Stimulated activated naive CD4-positive, alpha-beta T cell treated with Interleukin-2 at 50 U/mL for 16 hours (primary cell): ENCODE data around the gene LSM3.
A peak's percentile ranks its signal among the peaks of the same experiment; 100 is the strongest.

Experiments used
- DNase-seq: peaks from one replicate; lab custom pipeline; 2025; lab: John Stamatoyannopoulos, UW

The LSM3 gene

DNA sequence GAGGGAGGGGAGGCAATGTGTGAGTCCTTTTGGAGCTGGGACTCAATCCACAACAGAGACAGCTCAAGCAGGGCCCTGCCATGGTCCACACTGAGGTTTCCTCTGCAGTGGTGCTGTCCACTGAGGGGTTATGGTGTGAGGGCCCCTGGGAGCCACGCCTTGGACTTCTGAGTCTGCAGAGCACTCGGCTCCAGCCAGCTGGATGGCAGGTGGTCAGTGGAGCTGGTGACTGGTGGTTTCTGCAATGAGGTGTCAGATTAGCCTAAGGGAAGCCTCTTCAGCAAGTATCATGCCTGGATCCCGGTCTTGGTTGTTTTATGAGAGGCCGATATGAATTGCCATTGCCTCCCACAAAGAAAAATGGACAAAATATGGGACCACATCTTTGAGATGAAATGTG lies 21.7 kb downstream of the LSM3 start:
- DNase-seq: no peak

DNA sequence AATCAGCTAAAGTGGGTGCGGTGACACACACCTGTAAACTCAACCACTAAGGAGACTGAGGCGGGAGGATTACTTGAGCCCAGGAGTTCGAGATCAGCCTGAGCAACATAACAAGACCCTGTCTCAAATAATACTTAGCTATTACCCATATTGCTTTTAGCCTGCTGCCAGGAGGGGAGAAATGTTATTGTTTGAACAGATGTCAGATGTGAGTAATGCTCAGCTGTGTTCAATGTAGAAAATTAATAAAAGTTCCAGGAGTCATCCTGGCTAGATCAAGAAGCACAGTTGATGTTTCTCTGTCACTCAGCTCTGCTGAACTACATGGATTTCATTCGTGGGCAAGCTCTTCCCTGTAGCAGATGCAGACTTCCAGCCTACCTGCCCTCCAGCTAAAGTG lies 22.2 kb downstream of the LSM3 start:
- DNase-seq: no peak

DNA sequence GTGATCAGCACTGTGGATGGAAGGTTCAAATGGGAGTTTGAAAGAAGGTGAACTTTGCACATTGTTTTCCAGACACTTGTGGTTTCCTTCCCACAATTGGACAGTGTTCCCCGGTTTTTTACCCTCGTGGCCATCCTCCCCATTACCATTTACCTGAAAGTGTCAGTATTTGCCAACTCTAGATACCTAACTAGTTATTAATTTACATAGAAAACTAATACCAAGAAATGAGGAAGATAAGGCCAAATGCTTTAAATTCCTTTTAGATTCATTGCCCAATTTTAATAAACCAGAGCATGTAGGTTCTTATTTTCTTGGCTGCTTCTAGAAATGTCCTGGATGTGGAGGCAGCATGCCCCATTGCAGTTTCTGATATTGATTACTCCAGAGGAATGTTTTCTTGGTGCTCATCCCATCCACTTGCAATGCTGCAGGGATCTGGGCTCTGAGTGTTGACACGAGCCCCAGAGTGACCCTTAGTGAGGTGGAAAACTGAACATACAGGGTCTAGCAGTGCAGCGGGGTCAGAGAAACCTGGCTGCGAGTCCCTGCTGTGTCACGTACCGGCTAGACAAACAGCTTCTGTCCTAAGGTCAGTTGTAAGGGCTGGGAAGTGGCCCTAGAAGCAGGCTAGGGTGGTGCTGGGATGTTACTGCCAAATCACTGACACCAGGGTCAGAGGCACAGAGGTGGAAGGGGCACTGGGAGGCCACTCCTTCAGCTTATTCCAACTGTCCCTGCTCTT lies 23.5 kb downstream of the LSM3 start:
- DNase-seq: no peak

DNA sequence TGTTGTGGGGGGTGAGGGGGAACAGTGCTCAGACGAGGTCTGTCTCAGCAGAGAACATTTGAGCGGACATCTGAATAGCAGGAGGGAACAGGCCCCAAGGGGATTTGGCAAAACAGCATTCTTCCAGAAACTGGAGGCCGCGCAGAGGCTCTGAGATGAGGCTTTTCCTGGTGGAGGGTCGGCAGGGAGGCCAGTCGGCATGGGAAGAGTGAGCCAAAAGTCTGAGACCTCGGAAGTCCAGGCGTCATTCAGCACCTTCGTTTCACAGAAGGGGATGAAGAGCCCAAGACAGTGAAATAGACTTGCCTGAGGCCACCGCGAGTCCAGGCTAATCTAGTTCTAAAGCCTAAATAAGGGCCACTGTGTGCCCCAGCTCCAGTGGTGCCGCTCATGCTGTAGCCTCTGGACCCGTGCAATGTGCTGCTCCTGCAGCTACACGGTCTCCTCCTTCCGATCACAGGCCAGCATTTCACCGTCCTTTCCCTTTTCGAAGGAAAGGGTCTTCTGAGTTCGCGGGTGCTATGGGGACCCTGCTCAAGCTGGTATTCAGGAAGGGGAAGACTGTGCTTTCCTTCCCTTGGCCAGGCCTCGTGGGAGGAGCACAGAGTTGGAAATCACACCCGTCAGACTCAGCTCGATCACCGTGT lies 24.4 kb downstream of the LSM3 start:
- no peak for DNase-seq

DNA sequence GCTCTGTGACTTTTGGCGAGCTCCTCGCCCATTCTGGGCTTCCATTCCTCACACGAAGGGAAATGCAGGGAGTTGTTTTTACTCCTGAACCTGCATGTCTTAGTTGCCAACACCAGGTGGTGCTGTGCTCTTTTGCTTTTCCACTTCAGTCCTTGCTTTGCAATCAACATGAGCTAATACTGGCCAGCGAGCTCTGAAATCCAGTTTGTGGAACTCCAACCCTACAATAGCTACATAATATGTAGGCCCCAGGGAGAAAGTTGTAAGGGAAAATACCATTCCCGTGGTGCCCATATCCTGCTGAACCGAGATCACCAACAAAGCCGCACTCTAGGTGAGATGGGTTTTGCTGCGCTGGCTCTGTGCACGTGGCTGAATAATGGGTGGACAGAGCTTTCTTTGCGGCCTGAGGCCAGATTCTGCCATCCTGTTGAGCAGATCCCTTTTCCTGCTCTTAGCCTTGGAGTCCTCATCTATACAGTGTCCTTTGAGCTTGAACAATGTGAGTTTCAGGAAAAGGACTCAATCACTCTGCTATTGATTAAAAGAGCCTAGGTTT lies 25.0 kb downstream of the LSM3 start:
- peak; percentile 11 for DNase-seq

DNA sequence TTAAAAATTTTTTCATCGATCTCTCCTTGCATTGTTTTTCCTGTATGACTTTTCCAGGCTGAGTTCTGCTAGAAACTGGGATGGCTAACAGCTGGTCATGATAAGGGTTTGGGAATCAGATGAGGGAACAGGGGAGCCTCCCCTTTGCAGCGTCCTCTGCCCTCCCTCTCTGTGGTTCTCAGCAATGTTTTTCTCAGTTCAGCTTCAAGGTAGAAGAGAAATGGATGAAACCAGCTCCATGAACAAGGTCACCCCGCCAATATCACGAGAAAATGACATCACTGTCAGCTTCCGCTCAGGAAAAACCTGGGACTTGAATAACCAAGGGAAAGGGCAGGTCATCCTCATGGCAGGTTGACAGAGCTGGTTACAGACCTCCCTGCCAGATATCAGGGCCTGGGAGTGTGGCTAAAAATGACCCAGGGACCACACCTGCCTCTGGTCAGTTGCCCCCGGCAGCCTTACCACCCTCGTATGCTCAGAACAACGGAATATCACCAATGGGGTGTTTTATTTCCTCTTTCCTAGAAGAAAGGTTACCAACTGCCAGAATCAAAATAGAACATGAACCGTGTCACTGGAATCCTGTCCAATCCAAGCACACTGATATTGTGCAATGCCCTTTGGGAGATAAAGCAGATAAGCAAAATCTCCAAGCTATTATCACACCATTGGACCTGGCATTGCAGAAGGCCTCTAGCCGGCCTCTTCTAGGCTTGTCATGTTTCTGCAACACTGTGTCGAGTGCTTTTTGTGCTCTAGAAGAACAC lies 26.1 kb downstream of the LSM3 start:
- no peak for DNase-seq

DNA sequence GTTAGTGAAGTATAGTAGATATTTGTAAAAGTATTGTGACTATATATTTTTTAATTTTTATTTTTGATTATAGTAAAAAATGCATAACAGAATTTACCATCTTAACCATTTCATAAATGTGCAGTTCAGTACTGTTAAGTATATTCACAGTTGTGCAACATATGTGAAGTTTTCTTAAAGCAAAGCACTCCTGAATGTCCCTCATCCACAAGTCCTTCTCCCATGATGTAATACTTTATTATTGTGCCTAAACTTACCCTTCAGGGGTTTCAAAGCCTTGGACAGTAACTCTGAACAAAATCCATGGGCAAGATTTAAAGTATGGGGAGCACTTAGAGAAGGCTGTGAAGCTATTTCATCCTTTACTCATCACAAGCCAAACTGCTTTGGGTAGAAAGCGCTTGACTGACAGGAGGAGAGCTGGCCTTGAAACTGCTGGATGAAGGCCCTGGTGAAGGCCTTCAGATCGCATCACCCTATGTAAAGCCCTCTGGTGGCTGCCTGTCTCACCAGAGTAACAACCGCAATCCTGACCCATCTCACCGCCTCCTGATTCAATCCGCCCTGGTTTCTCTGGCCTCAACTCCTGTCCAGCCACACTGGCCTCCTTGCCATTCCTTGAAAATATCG lies 28.0 kb downstream of the LSM3 start:
- DNase-seq: no peak

DNA sequence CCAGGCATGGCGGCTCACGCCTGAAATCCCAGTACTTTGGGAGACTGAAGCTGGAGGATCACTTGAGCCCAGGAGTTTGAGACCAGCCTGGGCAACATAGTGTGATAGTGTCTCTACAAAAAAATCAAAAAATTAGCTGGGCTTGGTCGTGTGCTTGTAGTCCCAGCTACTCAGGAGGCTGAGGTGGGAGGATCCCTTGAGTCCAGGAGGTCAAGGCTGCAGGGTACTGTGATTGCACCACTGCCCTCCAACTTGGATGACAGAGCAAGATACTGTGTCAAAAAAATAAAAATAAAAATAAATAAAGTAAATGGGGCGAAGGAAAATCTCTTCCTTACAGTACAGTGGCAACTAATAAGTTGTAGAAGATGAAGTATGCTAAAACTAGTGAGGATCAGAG lies 29.6 kb downstream of the LSM3 start:
- DNase-seq: no peak

DNA sequence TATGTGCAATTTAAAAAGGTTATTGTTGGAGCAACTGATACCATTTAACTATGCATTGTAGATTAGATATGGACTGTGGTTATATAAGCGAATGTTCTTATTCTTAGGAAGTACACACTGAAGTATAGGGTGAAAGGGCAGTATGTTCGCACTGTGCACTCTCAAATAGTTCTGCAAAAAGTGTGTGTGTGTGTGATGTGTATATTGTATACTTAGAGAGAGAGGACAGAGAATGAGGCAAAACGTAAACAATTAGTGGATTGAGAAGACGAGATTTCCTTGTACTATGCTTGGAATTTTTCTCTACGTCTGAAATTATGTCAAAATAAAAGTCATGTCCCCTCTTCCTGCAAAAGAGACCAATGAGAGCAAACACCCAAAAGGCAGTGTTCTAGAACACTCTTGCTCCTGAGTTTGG lies 30.4 kb downstream of the LSM3 start:
- no peak for DNase-seq

DNA sequence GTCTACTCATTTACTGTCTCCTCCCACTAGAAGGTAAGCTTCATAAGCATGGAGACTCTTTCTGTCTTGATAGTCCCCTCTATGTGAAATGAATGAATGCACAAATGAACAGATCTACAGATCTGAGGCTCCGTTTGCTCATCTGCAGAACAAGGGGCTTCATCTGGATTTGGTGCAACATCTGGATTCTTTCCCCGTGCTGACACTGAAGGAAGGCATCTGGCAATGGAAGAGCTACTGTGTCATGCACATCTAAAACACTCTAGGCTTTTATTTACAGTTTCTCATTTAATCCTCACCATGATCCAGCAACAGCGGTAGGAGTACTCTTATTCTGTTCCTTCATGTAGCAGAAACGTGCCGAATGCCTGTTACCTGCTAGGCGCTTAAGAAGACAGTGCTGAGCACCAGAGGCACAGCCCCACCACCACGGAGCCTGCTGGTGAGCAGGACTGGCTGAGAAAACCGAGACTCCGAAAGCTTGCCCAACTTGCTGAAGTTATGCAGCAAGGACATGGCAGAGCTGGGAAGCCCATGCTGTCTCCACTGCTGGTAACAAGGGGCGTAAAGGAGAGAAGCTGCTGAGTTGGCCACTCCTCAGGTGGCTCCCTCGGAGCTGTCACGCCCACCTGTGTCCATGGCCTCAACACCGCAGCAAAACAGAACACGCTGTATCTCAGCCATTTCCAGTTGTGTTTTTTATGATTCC lies 31.1 kb downstream of the LSM3 start:
- DNase-seq: no peak

DNA sequence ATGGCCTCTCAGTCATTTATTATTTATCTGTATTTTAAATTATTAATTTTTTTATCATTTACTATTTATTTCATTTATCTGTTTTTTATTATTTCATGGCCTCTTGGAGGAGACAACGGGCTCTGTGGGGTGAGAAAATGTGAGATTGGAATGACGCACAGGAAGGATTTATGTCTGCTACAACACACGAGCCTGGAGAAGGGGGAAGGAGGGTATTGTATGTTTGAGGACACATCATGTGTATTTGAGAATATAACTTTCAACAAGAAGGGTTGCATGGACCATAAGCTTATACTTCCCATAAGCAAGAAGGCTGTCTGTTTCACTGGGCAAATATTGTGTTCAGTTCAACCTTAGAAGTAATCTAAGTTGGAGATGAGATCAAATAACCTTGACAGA lies 31.7 kb downstream of the LSM3 start:
- DNase-seq: no peak

DNA sequence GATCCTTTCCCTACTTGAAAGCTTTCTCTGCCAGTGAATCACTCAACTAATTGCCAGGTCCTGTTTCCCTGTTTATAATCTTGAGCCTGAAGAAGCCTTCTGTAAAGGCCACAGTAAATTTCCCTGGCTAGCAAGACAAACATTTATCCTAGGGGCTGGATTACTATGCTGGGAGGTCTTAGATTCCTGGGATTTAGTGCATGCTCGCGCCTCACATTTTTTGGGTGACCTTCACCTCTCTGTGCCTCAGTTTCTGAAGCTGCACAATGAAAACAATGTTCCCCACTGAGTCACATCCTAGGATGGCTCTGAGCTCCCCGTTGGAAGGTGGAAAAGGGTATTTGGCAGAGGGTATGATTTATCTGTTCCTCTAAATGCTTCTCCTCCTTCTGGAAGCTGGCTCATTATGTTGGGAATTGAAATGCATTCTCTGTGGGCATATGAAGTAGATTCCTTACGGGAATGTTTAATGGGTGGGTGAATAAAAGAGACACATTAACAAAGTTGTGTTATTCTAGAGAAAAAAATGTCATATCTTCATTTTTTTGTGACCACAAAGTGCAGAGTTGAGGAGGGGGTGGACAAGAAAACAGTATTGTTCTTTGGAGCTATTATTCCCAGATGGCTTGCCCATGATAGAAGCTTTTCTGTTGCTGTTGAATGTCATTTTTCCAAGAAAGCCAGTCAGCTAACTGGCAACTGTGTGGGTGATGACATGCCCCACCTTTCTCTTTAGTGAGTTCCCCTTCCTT lies 32.4 kb downstream of the LSM3 start:
- DNase-seq: no peak

DNA sequence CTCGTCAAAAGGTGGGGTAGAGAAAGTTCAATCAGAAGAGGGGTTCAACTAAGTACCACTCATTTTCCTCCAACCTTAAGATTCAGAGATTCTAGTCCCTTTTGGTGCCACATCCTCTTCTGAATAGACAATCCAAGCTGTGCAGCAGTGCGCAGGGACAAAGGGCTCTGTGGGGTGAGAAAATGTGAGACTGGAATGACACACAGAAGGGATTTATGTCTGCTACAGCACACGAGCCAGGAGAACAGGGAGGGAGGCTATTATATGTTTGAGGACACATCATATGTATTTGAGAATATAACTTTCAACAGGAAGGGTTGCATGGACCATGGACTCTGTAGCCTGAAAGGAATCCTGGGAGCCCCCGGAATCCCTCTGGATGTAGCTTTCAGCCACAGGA lies 33.0 kb downstream of the LSM3 start:
- no peak for DNase-seq

DNA sequence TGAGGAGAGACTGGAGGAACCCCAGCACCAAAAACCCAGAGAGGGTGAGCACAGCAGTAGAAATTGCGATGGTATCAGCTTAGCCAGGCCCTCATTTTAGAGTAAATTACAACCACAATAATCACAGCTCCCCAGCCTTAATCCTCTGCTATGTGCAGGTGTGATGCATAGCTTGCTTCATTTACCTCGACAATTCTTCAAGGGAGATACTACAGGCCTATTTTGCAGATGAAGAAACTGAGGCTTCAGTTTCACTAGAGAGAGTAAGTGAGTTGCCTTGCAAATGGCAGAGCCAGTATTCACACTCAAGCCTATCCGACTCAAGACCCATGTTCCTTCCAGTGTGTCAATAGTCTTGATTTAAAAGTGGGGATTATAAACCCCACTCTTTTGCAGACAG lies 33.4 kb downstream of the LSM3 start:
- no peak for DNase-seq

DNA sequence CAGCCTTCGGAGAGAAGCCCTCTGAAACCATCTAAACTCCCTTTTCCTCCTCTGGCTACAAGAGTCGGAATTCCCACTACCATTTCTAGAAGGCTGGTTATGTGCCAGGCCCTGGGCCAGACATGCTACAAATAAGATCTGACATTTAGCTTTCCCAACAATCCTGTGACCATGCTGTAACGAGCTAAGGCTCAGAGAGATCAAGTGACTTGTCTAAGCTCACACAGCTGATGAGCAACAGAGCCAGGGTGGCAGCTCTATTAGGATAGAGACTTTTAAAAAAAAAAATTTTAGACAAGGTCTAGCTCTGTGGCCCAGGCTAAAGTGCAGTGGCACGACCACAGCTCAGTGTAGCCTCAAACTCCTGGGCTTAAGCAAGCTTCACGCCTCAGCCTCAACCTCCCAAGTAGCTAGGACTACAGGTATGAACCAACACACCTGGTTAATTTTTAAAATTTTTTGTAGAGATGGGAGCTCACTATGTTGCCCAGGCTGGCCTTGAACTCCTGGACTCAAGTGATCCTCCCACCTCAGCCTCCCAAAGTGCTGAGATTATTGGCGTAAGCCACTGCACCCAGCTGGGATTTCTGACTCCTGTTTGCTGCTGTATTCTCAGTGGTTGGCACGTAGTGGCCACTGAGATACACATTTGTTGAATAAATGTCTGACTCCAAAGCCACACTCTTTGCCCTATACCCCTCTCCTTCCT lies 34.6 kb downstream of the LSM3 start:
- no peak for DNase-seq

DNA sequence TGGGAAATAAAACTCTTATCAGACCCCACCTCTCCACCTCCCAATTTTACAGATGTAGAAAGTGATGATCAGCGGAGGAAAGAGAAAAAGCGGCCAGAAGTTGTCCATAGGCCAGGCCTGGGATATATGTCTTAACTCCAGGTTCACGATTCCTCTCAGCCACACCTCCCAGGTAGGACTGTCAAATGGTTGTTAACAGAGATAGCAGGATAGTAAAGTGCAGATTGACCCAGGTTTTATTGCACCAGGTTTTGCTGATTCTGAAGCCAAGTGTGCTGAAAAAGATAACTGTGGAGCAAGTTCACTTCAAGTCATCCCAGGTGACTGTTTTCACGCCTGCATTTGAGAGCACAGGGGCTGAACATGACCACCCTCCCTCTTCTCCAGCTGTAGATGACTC lies 36.1 kb downstream of the LSM3 start:
- no peak for DNase-seq

DNA sequence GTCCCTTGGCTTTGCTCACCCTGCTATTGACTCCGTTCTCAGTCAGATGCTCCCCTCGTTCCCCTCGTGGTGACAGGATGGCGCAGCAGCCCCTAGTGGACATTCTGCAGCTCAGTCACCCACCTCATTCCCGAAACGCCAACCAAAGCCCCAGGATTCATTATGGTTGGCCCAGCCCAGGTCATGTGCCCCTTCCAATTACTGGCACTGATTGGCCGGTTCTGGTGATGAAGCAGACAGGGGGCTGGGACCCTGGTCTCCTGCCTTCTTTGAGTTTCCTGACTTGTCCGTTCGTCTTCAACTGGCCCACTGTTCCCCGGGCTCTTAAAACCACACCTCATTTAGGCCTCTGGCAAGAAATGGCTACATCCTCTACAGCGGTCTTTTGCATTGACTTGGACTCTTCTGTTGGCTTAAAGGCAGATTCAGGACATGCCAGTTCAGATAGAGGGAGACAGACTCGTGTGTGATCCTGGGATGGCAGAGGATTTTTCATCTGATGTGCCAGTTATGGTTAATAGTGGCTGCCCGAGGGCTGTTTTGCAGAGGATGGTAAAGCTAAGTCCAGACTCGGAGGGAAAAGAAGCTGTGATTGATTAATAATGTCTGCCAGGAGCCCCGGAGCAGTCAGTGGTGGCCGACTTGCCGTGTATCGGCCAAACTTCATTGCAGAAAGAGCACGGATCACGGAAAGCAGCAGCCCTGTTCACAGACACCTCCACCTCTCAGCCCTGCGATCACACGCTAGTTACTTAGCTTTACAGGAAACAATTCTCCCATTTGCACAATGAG lies 37.8 kb downstream of the LSM3 start:
- DNase-seq: peak; percentile 67

DNA sequence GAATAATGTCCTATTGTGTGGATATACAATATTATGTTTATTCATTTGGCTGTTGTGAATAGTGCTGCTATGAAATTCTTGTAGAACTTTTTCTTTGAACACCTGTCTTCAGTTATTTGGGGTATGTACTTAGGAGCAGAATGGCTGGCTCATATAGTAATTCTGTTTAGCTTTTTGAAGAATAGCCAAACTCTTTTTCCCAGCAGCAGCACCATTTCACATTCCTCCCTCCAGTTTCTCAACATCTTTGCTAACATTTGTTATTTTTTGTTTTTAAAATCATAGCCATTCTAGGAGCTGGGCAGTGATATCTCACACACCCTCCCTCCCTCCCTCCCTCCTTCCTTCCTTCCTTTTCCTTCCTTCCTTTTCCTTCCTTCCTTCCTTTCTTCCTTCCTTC lies 39.7 kb downstream of the LSM3 start:
- DNase-seq: no peak

DNA sequence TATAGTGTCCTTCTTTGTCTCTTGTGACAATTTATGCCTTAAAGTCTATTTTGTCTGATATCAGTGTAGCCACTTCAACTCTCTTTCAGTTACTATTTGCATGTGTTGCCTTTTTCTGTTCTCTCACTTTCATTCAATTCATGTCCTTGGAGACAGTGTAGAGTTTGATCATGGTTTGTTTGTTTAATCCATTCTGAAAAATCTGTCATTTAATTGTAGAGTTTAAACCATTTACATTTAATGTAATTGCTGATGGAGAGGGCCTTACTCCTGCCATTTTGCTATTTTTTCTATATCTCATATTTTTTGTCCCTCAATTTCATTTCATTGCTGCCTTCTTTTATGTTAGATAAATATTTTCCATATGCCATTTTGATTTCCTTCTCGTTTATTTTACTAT lies 42.3 kb downstream of the LSM3 start:
- DNase-seq: no peak

DNA sequence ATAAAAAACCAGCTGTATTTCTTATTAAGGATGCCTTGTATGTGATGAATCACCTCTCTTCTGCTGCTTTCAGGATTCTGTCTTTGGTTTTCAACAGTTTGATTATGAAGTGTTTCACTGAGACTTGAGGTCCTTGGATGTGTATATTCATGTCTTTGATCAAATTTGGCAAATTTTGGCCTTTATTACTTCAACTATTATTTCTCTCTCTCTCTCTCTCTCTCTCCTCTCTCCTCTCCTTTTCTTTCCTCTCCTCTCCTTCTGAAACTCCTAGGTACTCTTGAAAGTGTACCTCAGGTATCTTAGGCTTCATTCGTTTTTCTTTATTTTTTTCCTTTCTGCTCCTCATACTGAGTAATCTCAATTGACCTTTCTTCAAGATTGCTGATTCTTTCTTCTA lies 43.3 kb downstream of the LSM3 start:
- DNase-seq: no peak
